GM23248 (cell line): ENCODE data around the gene ZNF470. TPM values are rescaled to one million over a fixed set of nuclear protein-coding genes. Genes with fewer than 3 reads are reported as not detected.

Source experiments
- DNase-seq: peaks from one replicate; pipeline ENCODE4 v3.0.0-alpha.2; 2015
- H2AFZ ChIP-seq: fragments of 200-600 bp; sonication (generic); 2 replicates; pipeline ENCODE4 v1.6.1; 2016; ENCODE audit warnings: antibody characterized with exemption
- H3F3A ChIP-seq: fragments of 200-600 bp; sonication (generic); 2 replicates; pipeline ENCODE4 v1.6.1; 2016; ENCODE audit warnings: mild to moderate bottlenecking, antibody characterized with exemption, mixed run types; ENCODE audit not compliant: insufficient read depth
- H3K27ac ChIP-seq: fragments of 200-600 bp; sonication (generic); 2 replicates; pipeline ENCODE4 v1.5.1; 2016; ENCODE audit warnings: mild to moderate bottlenecking
- H3K27me3 ChIP-seq: fragments of 200-600 bp; sonication (generic); replicated peaks from 2 replicates; pipeline ENCODE4 v1.6.1; 2016; ENCODE audit warnings: mild to moderate bottlenecking; ENCODE audit not compliant: insufficient read depth
- H3K36me3 ChIP-seq: fragments of 200-600 bp; sonication (generic); 2 replicates; pipeline ENCODE4 v1.6.1; 2016; ENCODE audit warnings: low read depth, mild to moderate bottlenecking
- H3K4me1 ChIP-seq: fragments of 200-600 bp; sonication (generic); 2 replicates; pipeline ENCODE4 v1.6.1; 2016; ENCODE audit warnings: mild to moderate bottlenecking; ENCODE audit not compliant: insufficient read depth
- H3K4me2 ChIP-seq: fragments of 200-600 bp; sonication (generic); one replicate; pipeline ENCODE4 v1.6.1; 2016; ENCODE audit warnings: mild to moderate bottlenecking; ENCODE audit not compliant: unreplicated experiment
- H3K4me3 ChIP-seq: fragments of 200-600 bp; sonication (generic); 2 replicates; pipeline ENCODE4 v1.5.1; 2016; ENCODE audit warnings: mild to moderate bottlenecking
- H3K79me2 ChIP-seq: fragments of 200-600 bp; sonication (generic); 2 replicates; pipeline ENCODE4 v1.6.1; 2016; ENCODE audit warnings: mild to moderate bottlenecking; ENCODE audit not compliant: insufficient read depth
- H3K9ac ChIP-seq: fragments of 200-600 bp; sonication (generic); 2 replicates; pipeline ENCODE4 v1.6.1; 2016; ENCODE audit warnings: mild to moderate bottlenecking
- H3K9me2 ChIP-seq: fragments of 200-600 bp; sonication (generic); 2 replicates; pipeline ENCODE4 v1.6.1; 2016; ENCODE audit warnings: mixed run types, mild to moderate bottlenecking, moderate library complexity; ENCODE audit not compliant: insufficient read depth
- H3K9me3 ChIP-seq: fragments of 200-600 bp; sonication (generic); one replicate; pipeline ENCODE4 v1.6.1; 2017; ENCODE audit warnings: low read depth
- H4K20me1 ChIP-seq: fragments of 200-600 bp; sonication (generic); 2 replicates; pipeline ENCODE4 v1.6.0; 2016; ENCODE audit not compliant: insufficient read depth
- EZH2 ChIP-seq: fragments of 200-600 bp; sonication (generic); IDR thresholded peaks from 2 replicates; pipeline ENCODE4 v1.6.1; 2018; ENCODE audit warnings: antibody characterized with exemption, mild to moderate bottlenecking; ENCODE audit not compliant: insufficient read depth, poor library complexity, severe bottlenecking
- EZH2phosphoT487 ChIP-seq: fragments of 200-600 bp; sonication (generic); IDR thresholded peaks from 2 replicates; pipeline ENCODE4 v1.6.1; 2018; ENCODE audit warnings: antibody characterized with exemption, moderate library complexity, mild to moderate bottlenecking, low read depth; ENCODE audit not compliant: insufficient read depth
- WGBS, 2 experiments: methylation state at CpG; one replicate each; pipeline ENCODE4 v1.1.6; 2015 to 2017; ENCODE audit warnings: low lambda C conversion rate in 2 of 2, low coverage in 1 of 2; ENCODE audit errors: missing lambda C conversion rate in 2 of 2; 5-methylcytosine and 5-hydroxymethylcytosine counted together
- in situ Hi-C: fragments of 300-500 bp; cut with MboI; formaldehyde crosslinking; loops from 2 replicates; pipeline ENCODE4 v1.15.0; 2020
- polyA plus RNA-seq: library from polyadenylated mRNA; unstranded; fragments of >200 nt; fragmentation: Nextera tagmentation; extraction: Ambion mirVana; gene quantifications from 2 replicates; pipeline ENCODE4 v1.2.1, GENCODE V29; 2016
- total RNA-seq: library from RNA; depleted of rRNA; stranded (reverse); fragments of >200 nt; shearing (Covaris generic); gene quantifications from 2 replicates; pipeline ENCODE4 v1.2.3, GENCODE V29; 2014; rRNA removed

Gene ZNF470
- total and polyA plus RNA-seq, 2 experiments from 2014 or later = 3.5 TPM

GRCh38 chr19:56633021-56633420 is 65.8 kb downstream of the ZNF470 start:
- H4K20me1 ChIP-seq = no peaks in the 10 kb centered on the region
- DNase-seq = no peak
- no peaks in the 10 kb centered on the region for H3K4me1 ChIP-seq
- no peak overlapping the region for H2AFZ ChIP-seq
- H3K4me3 ChIP-seq = no peak overlapping the region
- H3K79me2 ChIP-seq = no peaks in the 10 kb centered on the region
- H3K9me3 ChIP-seq = no peaks in the 10 kb centered on the region
- no peak overlapping the region for H3K4me2 ChIP-seq
- no peak overlapping the region for H3K27ac ChIP-seq
- H3K9me2 ChIP-seq = no peaks in the 10 kb centered on the region
- WGBS, 2 experiments = 0% methylated on average over 1 of the region's 1 CpG
- H3K36me3 ChIP-seq = no peaks in the 10 kb centered on the region
- no peak overlapping the region for H3K9ac ChIP-seq
- no peak for TF ChIP-seq EZH2
- no peak for TF ChIP-seq EZH2phosphoT487
- H3F3A ChIP-seq = no peaks in the 10 kb centered on the region; the same call in 1 of the 2 replicates
- in situ Hi-C loops = loop anchor here (25.0 kb wide), 1 partner anchor 596 kb away; no protein-coding TSS in a partner anchor
- H3K27me3 ChIP-seq = no peaks in the 10 kb centered on the region

GRCh38 chr19:56637976-56638555 is 70.8 kb downstream of the ZNF470 start:
- Histone ChIP-seq H2AFZ (no peak overlapping the region), H3K27me3 (no peaks in the 10 kb centered on the region), H3F3A (no peaks in the 10 kb centered on the region; the same call in 1 of the 2 replicates), H3K36me3 (no peaks in the 10 kb centered on the region), H3K4me1 (no peaks in the 10 kb centered on the region), H4K20me1 (no peaks in the 10 kb centered on the region), H3K9ac (no peak overlapping the region), H3K9me2 (no peaks in the 10 kb centered on the region), H3K27ac (no peak overlapping the region), H3K79me2 (no peaks in the 10 kb centered on the region), H3K4me2 (no peak overlapping the region), H3K4me3 (no peak overlapping the region), H3K9me3 (no peaks in the 10 kb centered on the region)
- 18 to 21% methylated on average over 20 of the region's 21 CpGs for WGBS, 2 experiments
- in situ Hi-C loops = loop anchor here (25.0 kb wide), 1 partner anchor 601 kb away; no protein-coding TSS in a partner anchor
- TF ChIP-seq EZH2phosphoT487 = no peak
- TF ChIP-seq EZH2 = no peak
- peak; percentile 81 for DNase-seq

Other genes with a start within 250 kb of the ZNF470 start
- gene ZNF582, start 173.9 kb upstream of the ZNF470 start, total RNA-seq = 4.2 TPM in 2 replicates
- 4.8 and 5.0 TPM in 2 replicates for gene ZNF582, start 173.9 kb upstream of the ZNF470 start, polyA plus RNA-seq
- 6.7 and 8.0 TPM in 2 replicates for gene ZNF583, start 163.1 kb upstream of the ZNF470 start, total RNA-seq
- 5.7 and 6.1 TPM in 2 replicates for gene ZNF583, start 163.1 kb upstream of the ZNF470 start, polyA plus RNA-seq
- 5.3 and 5.6 TPM in 2 replicates for gene ZNF667, start 90.1 kb upstream of the ZNF470 start, total RNA-seq
- gene ZNF667, start 90.1 kb upstream of the ZNF470 start, polyA plus RNA-seq = 8.4 and 9.2 TPM in 2 replicates
- gene ZNF471, start 59.6 kb upstream of the ZNF470 start, total RNA-seq = 4.7 and 6.1 TPM in 2 replicates
- gene ZNF471, start 59.6 kb upstream of the ZNF470 start, polyA plus RNA-seq = 3.4 and 3.6 TPM in 2 replicates
- 5.1 and 5.6 TPM in 2 replicates for gene ZFP28, start 28.5 kb upstream of the ZNF470 start, total RNA-seq
- gene ZFP28, start 28.5 kb upstream of the ZNF470 start, polyA plus RNA-seq = 5.8 and 7.1 TPM in 2 replicates
- gene ZNF71, start 27.8 kb downstream of the ZNF470 start, total RNA-seq = 3.4 and 7.9 TPM in 2 replicates
- gene ZNF71, start 27.8 kb downstream of the ZNF470 start, polyA plus RNA-seq = 6.2 and 6.7 TPM in 2 replicates
- 0.43 TPM in 1 of 2 replicates, not detected in the other for gene SMIM17, start 75.7 kb downstream of the ZNF470 start, total RNA-seq
- not detected in 2 replicates for gene SMIM17, start 75.7 kb downstream of the ZNF470 start, polyA plus RNA-seq
- not detected in 2 replicates for gene ZNF835, start 104.3 kb downstream of the ZNF470 start, total RNA-seq
- gene ZNF835, start 104.3 kb downstream of the ZNF470 start, polyA plus RNA-seq = 0.09 TPM in 1 of 2 replicates, not detected in the other